Memory B cell (primary cell): ENCODE results near the gene KRT74.

Source experiments
- ATAC-seq: fragments of 150-1000 bp; cut with Tn5 transposase; 2 replicates; pipeline ENCODE4 v1.10.0; 2021; ENCODE audit warnings: low read depth, mild to moderate bottlenecking, moderate library complexity
- DNase-seq, 2 donors: peaks; one replicate each; pipeline ENCODE4 v3.0.0; 2022; ENCODE audit warnings: low spot score in 2 of 2
- H3K27ac Mint-ChIP-seq: one replicate; pipeline ENCODE4 v1.8.0; 2022; ENCODE audit warnings: mild to moderate bottlenecking, moderate library complexity, mixed read lengths
- H3K27me3 Mint-ChIP-seq: one replicate; pipeline ENCODE4 v1.8.0; 2022; ENCODE audit warnings: mixed read lengths
- H3K36me3 Mint-ChIP-seq: one replicate; pipeline ENCODE4 v1.8.0; 2022; ENCODE audit warnings: mild to moderate bottlenecking, mixed read lengths
- H3K4me1 Mint-ChIP-seq: one replicate; pipeline ENCODE4 v1.8.0; 2022; ENCODE audit warnings: mixed read lengths
- H3K4me3 Mint-ChIP-seq: one replicate; pipeline ENCODE4 v1.8.0; 2022; ENCODE audit warnings: mild to moderate bottlenecking, moderate library complexity, mixed read lengths
- H3K9me3 Mint-ChIP-seq: one replicate; pipeline ENCODE4 v1.8.0; 2022; ENCODE audit warnings: mixed read lengths

The KRT74 gene

DNA sequence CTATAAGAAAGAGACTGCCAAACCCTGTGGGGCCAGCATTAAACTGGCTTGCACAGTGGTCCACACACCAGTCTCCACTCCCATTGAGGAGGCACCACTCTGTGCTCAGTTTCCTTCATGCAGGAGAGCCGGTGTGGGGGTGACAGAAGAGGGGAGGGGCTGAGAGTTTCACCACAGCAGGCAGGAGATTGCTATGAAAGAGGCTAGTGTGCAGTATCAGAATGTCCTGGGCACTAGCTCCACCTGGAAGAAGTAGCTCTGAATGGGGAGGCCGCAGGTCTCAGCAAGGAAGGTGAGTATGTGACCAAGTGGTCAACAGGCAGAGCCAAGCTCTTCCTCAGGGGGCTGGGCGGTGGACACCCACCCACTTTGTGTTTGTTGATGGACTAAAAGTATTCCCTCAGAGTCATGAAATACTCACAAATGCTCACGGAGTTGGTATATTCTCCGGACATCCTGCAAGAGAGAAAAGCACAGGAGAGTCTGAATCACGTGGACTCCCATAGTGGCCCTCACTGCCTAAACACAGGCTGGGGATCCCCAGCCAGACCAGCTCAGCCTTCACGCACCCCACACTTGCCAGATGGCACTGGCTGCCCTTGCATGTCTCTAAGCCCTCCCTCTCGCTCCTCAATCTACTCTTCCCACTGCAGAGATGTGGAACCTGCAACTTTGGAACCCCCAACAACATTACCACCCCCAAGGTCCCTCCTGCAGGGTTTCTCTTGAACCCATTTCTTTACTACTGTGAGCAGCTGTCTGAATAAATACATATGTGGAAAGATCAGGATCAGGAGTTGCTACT lies 35.4 kb upstream of the KRT74 start:
- no peak for ATAC-seq
- Mint-ChIP-seq H3K27ac (no peak overlapping the region), H3K27me3 (peaks cover 19% of the 10 kb centered on the region), H3K36me3 (no peaks in the 10 kb centered on the region), H3K4me3 (no peak overlapping the region), H3K4me1 (no peaks in the 10 kb centered on the region), H3K9me3 (no peaks in the 10 kb centered on the region)
- DNase-seq, result no peak

DNA sequence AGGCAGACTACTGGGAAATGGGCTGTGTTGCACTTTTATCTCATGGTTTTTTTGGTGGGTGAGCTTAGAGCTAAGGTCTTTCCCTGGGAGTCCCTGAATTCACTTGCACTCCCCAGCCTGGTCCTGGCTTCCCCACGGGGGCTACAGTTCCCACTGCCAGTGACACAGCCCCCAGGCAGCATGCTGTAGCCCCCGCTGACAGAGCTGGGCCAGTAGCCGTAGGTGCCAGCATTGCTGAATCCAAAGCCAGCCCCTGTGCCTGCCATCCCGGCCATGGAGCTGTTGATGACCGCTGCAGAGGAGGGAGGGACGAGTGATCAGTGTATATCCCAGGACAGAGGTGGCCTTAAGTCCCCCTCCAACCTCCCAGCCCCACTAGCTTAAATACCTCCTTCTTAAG lies 34.5 kb upstream of the KRT74 start:
- Mint-ChIP-seq H3K9me3 (no peaks in the 10 kb centered on the region), H3K27ac (no peak overlapping the region), H3K27me3 (peaks cover 14% of the 10 kb centered on the region), H3K4me1 (no peaks in the 10 kb centered on the region), H3K4me3 (no peak overlapping the region), H3K36me3 (no peaks in the 10 kb centered on the region)
- no peak for DNase-seq
- ATAC-seq, result no peak

- H3K9me3 Mint-ChIP-seq, result no peaks in the 10 kb centered on the region
- no peak overlapping the region for H3K27ac Mint-ChIP-seq
- DNase-seq (no peak), ATAC-seq (no peak)
- no peaks in the 10 kb centered on the region for H3K36me3 Mint-ChIP-seq
- H3K4me1 Mint-ChIP-seq, result no peaks in the 10 kb centered on the region
- H3K27me3 Mint-ChIP-seq, result peaks cover 14% of the 10 kb centered on the region
- H3K4me3 Mint-ChIP-seq, result no peak overlapping the region
Observed at GRCh38 chr12:52607314-52607713, 33.7 kb upstream of the KRT74 start.

DNA sequence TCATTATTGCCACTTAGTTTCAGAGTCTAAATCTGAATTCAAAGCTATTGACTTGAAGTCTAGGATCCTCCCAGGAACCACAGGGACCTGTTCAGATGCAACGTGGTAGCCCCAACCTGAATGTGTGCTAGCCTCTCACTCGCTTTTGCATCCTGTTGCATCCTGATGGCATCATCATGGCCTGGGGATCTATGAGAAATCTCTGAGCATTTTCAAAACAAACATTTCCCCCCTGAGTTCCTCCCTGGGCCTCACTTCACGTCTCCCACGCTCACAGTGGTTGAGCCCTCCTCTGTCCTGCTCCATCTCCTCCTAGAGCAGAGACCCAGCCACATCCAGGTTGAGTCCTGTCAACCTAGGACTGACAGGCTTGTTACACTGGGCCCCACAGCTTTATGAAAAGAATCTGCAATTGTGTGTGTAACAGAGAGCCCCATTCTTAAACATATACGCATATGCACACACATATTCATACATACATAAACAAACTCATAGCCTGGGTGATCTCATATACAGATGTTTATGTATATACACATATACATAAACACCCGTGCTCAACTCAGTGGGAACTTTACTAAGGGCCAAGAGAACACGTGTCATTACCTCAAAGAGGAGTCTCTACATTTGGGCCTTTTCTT lies 33.1 kb upstream of the KRT74 start:
- ATAC-seq (no peak), DNase-seq (no peak)
- H3K4me1 Mint-ChIP-seq, result no peaks in the 10 kb centered on the region
- H3K9me3 Mint-ChIP-seq, result no peaks in the 10 kb centered on the region
- no peak overlapping the region for H3K4me3 Mint-ChIP-seq
- peaks cover 13% of the 10 kb centered on the region for H3K27me3 Mint-ChIP-seq
- no peaks in the 10 kb centered on the region for H3K36me3 Mint-ChIP-seq
- no peak overlapping the region for H3K27ac Mint-ChIP-seq

GRCh38 chr12:52606096-52606495 lies 32.5 kb upstream of the KRT74 start:
- Mint-ChIP-seq H3K4me1 (no peaks in the 10 kb centered on the region), H3K36me3 (no peaks in the 10 kb centered on the region), H3K27me3 (peaks cover 10% of the 10 kb centered on the region), H3K4me3 (no peak overlapping the region), H3K27ac (no peak overlapping the region), H3K9me3 (no peaks in the 10 kb centered on the region)
- ATAC-seq, result no peak
- DNase-seq, result no peak

DNA sequence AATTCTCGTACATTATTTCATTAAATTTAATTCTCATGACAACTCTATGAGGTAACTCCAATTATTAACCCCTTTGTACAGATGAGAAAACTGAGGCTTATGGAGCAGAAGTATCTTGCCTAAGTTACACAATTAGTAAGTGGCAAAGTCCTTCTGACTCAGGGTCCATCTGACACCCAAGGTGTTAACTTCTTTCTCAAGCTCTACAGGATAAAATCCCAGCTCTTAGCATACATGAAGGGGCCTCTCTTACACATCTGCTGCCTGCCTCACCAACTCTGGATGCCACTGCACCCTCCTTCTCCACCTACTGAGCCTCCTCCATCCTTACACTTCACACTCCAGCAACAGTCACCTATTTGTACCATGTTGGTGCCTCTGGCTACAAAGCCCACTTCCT lies 31.9 kb upstream of the KRT74 start:
- H3K27ac Mint-ChIP-seq, result no peak overlapping the region
- H3K4me1 Mint-ChIP-seq, result no peaks in the 10 kb centered on the region
- ATAC-seq (no peak), DNase-seq (no peak)
- peaks cover 7% of the 10 kb centered on the region for H3K27me3 Mint-ChIP-seq
- H3K4me3 Mint-ChIP-seq, result no peak overlapping the region
- H3K36me3 Mint-ChIP-seq, result no peaks in the 10 kb centered on the region
- H3K9me3 Mint-ChIP-seq, result no peaks in the 10 kb centered on the region

DNA sequence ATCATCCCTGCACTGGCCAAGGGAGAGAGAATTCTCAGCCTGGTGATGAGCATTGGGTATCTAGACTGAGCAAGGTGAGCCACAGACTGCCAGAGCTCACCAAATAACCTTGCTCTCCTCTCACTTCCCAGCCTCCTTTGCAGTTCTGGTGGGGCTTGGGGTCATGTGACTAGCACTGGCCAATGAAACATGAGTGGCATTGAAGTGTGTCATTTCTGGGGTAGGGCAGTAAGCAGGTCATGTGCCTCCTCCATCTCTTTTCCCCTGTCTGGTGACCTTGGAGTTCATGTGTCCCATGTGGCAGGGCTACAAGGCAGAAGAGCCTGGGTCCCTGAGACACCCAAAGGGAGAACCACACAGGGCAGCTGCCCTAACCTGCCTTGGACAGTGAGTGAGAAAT lies 31.2 kb upstream of the KRT74 start:
- H3K27me3 Mint-ChIP-seq, result peaks cover 10% of the 10 kb centered on the region
- no peaks in the 10 kb centered on the region for H3K36me3 Mint-ChIP-seq
- no peaks in the 10 kb centered on the region for H3K9me3 Mint-ChIP-seq
- H3K4me3 Mint-ChIP-seq, result no peak overlapping the region
- no peak for ATAC-seq
- no peak for DNase-seq
- H3K27ac Mint-ChIP-seq, result no peak overlapping the region
- H3K4me1 Mint-ChIP-seq, result no peaks in the 10 kb centered on the region

GRCh38 chr12:52603314-52603713 lies 29.7 kb upstream of the KRT74 start:
- H3K36me3 Mint-ChIP-seq, result no peaks in the 10 kb centered on the region
- H3K4me3 Mint-ChIP-seq, result no peak overlapping the region
- no peak for ATAC-seq

DNA sequence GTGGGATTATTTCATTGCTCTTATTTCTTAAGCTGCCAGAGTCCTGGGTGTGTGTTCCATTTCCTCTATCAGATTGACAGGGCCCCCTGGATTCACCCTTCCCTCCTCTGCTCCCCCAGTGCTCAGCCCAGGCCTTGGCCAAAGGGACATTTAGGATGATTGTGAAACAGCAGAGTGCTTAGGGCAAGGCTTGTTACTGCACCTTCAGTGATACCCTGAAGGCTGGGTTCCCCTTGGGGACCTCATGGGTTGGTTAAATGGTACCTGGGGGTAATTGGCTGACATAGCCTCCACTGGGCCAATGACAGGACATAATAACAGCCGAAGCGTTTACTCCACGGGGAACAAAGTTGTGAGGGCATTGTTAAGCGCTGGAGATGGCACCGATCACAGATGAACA lies 28.9 kb upstream of the KRT74 start:
- H3K9me3 Mint-ChIP-seq, result no peaks in the 10 kb centered on the region
- H3K4me3 Mint-ChIP-seq, result no peak overlapping the region

More at GRCh38 chr12:52603314-52603713, 29.7 kb upstream of the KRT74 start:
- no peak overlapping the region for H3K27ac Mint-ChIP-seq
- H3K27me3 Mint-ChIP-seq, result peaks cover 18% of the 10 kb centered on the region
- H3K4me1 Mint-ChIP-seq, result no peaks in the 10 kb centered on the region
- no peak for DNase-seq
- no peaks in the 10 kb centered on the region for H3K9me3 Mint-ChIP-seq

GRCh38 chr12:52601671-52602070 lies 28.0 kb upstream of the KRT74 start:
- no peak for ATAC-seq
- H3K27me3 Mint-ChIP-seq, result peaks cover 15% of the 10 kb centered on the region
- no peaks in the 10 kb centered on the region for H3K9me3 Mint-ChIP-seq
- DNase-seq, result no peak
- no peaks in the 10 kb centered on the region for H3K36me3 Mint-ChIP-seq
- H3K4me1 Mint-ChIP-seq, result no peaks in the 10 kb centered on the region
- no peak overlapping the region for H3K27ac Mint-ChIP-seq
- H3K4me3 Mint-ChIP-seq, result no peak overlapping the region

More for the DNA sequence above, 28.9 kb upstream of the KRT74 start:
- Mint-ChIP-seq H3K27ac (no peak overlapping the region), H3K36me3 (no peaks in the 10 kb centered on the region), H3K4me1 (no peaks in the 10 kb centered on the region), H3K27me3 (peaks cover 15% of the 10 kb centered on the region)
- ATAC-seq, result no peak
- no peak for DNase-seq

GRCh38 chr12:52600941-52601481 lies 27.4 kb upstream of the KRT74 start, which contains the start of gene KRT72:
TSS of gene KRT72 (minus strand) at chr12:52601463. CDS start at chr12:52601452, 11 bp downstream.
- DNase-seq (no peak), ATAC-seq (no peak)
- no peak within 1 kb of the TSS for H3K27ac Mint-ChIP-seq
- H3K27me3 Mint-ChIP-seq, result peaks cover 15% of the 10 kb centered on the region
- H3K36me3 Mint-ChIP-seq, result no peaks in the 10 kb centered on the region
- H3K4me3 Mint-ChIP-seq, result no peak within 1 kb of the TSS
- H3K9me3 Mint-ChIP-seq, result no peaks in the 10 kb centered on the region
- no peaks in the 10 kb centered on the region for H3K4me1 Mint-ChIP-seq

DNA sequence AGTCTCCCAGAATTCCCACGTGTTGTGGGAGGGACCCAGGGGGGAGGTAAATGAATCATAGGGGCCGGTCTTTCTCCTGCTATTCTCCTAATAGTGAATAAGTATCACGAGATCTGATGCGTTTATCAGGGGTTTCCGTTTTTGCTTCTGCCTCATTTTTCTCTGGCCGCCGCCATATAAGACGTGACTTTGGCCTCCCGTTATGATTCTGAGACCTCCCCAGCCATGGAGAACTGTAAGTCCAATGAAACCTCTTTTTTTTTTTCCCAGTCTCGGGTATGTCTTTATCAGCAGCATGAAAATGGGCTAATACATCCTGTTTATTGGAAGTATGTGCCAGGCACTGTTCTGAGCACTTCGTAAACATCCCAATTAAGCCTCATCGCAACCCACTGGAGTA lies 26.8 kb upstream of the KRT74 start:
- H3K27ac Mint-ChIP-seq, result no peak overlapping the region
- no peaks in the 10 kb centered on the region for H3K36me3 Mint-ChIP-seq
- ATAC-seq (no peak), DNase-seq (no peak)
- H3K4me1 Mint-ChIP-seq, result no peaks in the 10 kb centered on the region
- peaks cover 14% of the 10 kb centered on the region for H3K27me3 Mint-ChIP-seq
- no peaks in the 10 kb centered on the region for H3K9me3 Mint-ChIP-seq
- H3K4me3 Mint-ChIP-seq, result no peak overlapping the region

- Mint-ChIP-seq H3K9me3 (no peaks in the 10 kb centered on the region), H3K27ac (no peak overlapping the region), H3K27me3 (peaks cover 14% of the 10 kb centered on the region), H3K36me3 (no peaks in the 10 kb centered on the region), H3K4me1 (no peaks in the 10 kb centered on the region), H3K4me3 (no peak overlapping the region)
- ATAC-seq (no peak), DNase-seq (no peak)
Observed at GRCh38 chr12:52600071-52600470, 26.4 kb upstream of the KRT74 start.

GRCh38 chr12:52598966-52599365 lies 25.3 kb upstream of the KRT74 start:
- no peak overlapping the region for H3K4me3 Mint-ChIP-seq
- H3K27me3 Mint-ChIP-seq, result peaks cover 14% of the 10 kb centered on the region
- H3K36me3 Mint-ChIP-seq, result no peaks in the 10 kb centered on the region
- DNase-seq (no peak), ATAC-seq (no peak)
- no peak overlapping the region for H3K27ac Mint-ChIP-seq
- H3K9me3 Mint-ChIP-seq, result no peaks in the 10 kb centered on the region
- H3K4me1 Mint-ChIP-seq, result no peaks in the 10 kb centered on the region
